HFF-Myc (cell line): Measurements from ENCODE around the gene FHIT.

Experiments
- DNase-seq: peaks from one replicate; pipeline ENCODE4 v3.0.0-alpha.2; 2011; ENCODE audit warnings: low read depth; ENCODE audit errors: extremely low read depth
- H3K4me3 ChIP-seq: replicated peaks from 2 replicates; pipeline ENCODE4 v1.5.1; 2011; ENCODE audit warnings: low read depth, mild to moderate bottlenecking, control low read depth, low read length
- CTCF ChIP-seq: IDR thresholded peaks from 2 replicates; pipeline ENCODE4 v1.5.1; 2012; ENCODE audit warnings: mild to moderate bottlenecking, low read depth, low read length, control low read depth; ENCODE audit errors: missing control alignments

Gene FHIT

GRCh38 chr3:60313951-60314461, 937.2 kb downstream of the FHIT start:
- TF ChIP-seq CTCF: no peak
- no peak for DNase-seq
- no peak overlapping the region for H3K4me3 ChIP-seq

- no peak for TF ChIP-seq CTCF
- no peak for DNase-seq
- no peak overlapping the region for H3K4me3 ChIP-seq
Measured at GRCh38 chr3:60313231-60313798, 937.9 kb downstream of the FHIT start.

- no peak overlapping the region for H3K4me3 ChIP-seq
- no peak for DNase-seq
- TF ChIP-seq CTCF: no peak
Measured at GRCh38 chr3:60309539-60310268, 941.5 kb downstream of the FHIT start.

- DNase-seq: no peak
- TF ChIP-seq CTCF: no peak
- no peak overlapping the region for H3K4me3 ChIP-seq
Measured at GRCh38 chr3:60308808-60309207, 942.4 kb downstream of the FHIT start.

- no peak for TF ChIP-seq CTCF
- no peak for DNase-seq
- H3K4me3 ChIP-seq: no peak overlapping the region
Measured at GRCh38 chr3:60307562-60308199, 943.6 kb downstream of the FHIT start.

- TF ChIP-seq CTCF: no peak
- no peak overlapping the region for H3K4me3 ChIP-seq
- DNase-seq: no peak
Measured at GRCh38 chr3:60304112-60304511, 947.1 kb downstream of the FHIT start.
